Measurements from ENCODE around the gene RSRC1. TPM values are rescaled to one million over a fixed set of nuclear protein-coding genes. Genes with fewer than 3 reads are reported as not detected.
A peak's percentile ranks its signal among the peaks of the same experiment; 100 is the strongest.

Gene RSRC1
- total and polyA plus RNA-seq, 2 of the 8 experiments (the other 6 are each of a cell fraction or from before 2014, with no cell fraction given) = 2.0 to 27.9 TPM

DNA sequence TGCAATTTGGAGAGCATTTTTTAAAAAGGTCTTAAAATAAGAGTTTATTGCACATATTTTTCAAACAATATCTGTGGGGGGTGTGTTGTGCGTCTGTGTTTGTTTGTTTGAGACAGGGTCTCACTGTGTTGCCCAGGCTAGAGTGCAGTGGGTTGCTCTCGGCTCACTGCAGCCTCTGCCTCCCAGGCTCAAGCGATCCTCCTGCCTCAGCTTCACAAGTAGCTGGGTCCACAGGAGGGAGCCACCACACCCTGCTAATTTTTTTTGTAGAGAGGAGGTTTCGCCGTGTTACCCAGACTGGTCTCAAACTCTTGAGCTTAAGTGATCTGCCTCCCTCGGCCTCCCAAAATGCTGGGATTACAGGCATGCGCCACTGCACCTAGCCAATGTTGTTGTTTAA, 463.8 kb downstream of the RSRC1 start:
- Histone ChIP-seq H3K14ac (ENCODE audit: insufficient read length) (no peak overlapping the region), H3K27me3 (replicated peaks in 1 of 4; ENCODE audit: control insufficient read depth in 3 of 4, extremely low read depth in 1 of 4, insufficient read depth in 3 of 4, low read length in 3 of 4) (peaks cover 0 to 13% (median 10%) of the 10 kb centered on the region in 4 experiments; a peak in 5 of 7 replicates), H4K20me1 (replicated peaks in 1 of 2; ENCODE audit: control insufficient read depth in 1 of 2, insufficient read depth in 2 of 2, low read length in 2 of 2) (peaks cover 0 to 2% of the 10 kb centered on the region in 2 experiments), H3K79me1 (ENCODE audit: low read depth, low read length) (no peaks in the 10 kb centered on the region; the same call in 1 of the 2 replicates), H3K36me3 (ENCODE audit: control insufficient read depth in 2 of 4, insufficient read depth in 4 of 4, low read length in 3 of 4) (no peaks in the 10 kb centered on the region), H3K4me3 (ENCODE audit: extremely low read depth in 1 of 4, insufficient read depth in 2 of 4, low read depth in 3 of 4, low read length in 4 of 4) (no peak overlapping the region), H3K56ac (replicated peaks; ENCODE audit: insufficient read length, low read depth, low read length) (no peak overlapping the region), H3K4ac (replicated peaks; ENCODE audit: insufficient read length, low read depth, low read length) (no peak overlapping the region), H3K27ac (ENCODE audit: low read depth, low read length) (no peak overlapping the region), H2BK20ac (ENCODE audit: low read length) (no peak overlapping the region), H3K23me2 (ENCODE audit: low read depth, low read length) (peaks cover 15% of the 10 kb centered on the region), H2AK5ac (ENCODE audit: low read depth, low read length) (no peak overlapping the region), H3K4me2 (ENCODE audit: insufficient read depth in 1 of 2, low read depth in 2 of 2, low read length in 2 of 2) (no peak overlapping the region), H4K91ac (replicated peaks; ENCODE audit: insufficient read length, low read length) (no peak overlapping the region), H3K4me1 (replicated peaks in 1 of 4; ENCODE audit: control insufficient read depth in 3 of 4, insufficient read depth in 4 of 4, low read length in 3 of 4) (peaks cover 0 to 15% (median 3%) of the 10 kb centered on the region in 4 experiments; a peak in 2 of 7 replicates), H4K8ac (ENCODE audit: extremely low read depth, insufficient read depth, low read length) (no peak overlapping the region), H3K18ac (ENCODE audit: extremely low read depth, low read length) (no peak overlapping the region), H3K9me3 (ENCODE audit: insufficient read depth in 2 of 2, low read depth in 1 of 2, low read length in 1 of 2) (no peaks in the 10 kb centered on the region), H3K79me2 (ENCODE audit: control insufficient read depth in 1 of 2, insufficient read depth in 2 of 2, low read length in 2 of 2) (peaks cover 0 to 4% of the 10 kb centered on the region in 2 experiments; a peak in 1 of 4 replicates), H3K23ac (ENCODE audit: insufficient read length) (no peak overlapping the region), H2AFZ (ENCODE audit: low read length) (no peak overlapping the region), H4K5ac (ENCODE audit: insufficient read length, low read depth, low read length) (no peak overlapping the region), H2BK15ac (ENCODE audit: low read length) (no peak overlapping the region), H2BK12ac (ENCODE audit: low read depth, low read length) (no peak overlapping the region), H2BK5ac (ENCODE audit: low read depth, low read length) (no peak overlapping the region), H3K9ac (replicated peaks in 1 of 4; ENCODE audit: extremely low read depth in 1 of 4, low read depth in 3 of 4, low read length in 3 of 4) (no peak overlapping the region), H2BK120ac (replicated peaks; ENCODE audit: low read depth, low read length) (no peak overlapping the region)
- ChIA-PET CTCF (ENCODE audit: partially characterized antibody) (interaction anchor here (0.9 to 1.9 kb wide), 3 partner anchors 11 to 71 kb away, joined by 3 to 6 read pairs (median 4); partner anchors contain the start of gene GFM1), POLR2A (ENCODE audit: partially characterized antibody) (interaction anchor here (0.8 kb wide), 1 partner anchor 11 kb away, joined by 3 read pairs; no protein-coding TSS in a partner anchor)
- no peak for DNase-seq (ENCODE audit: low read depth in 1 of 2, low spot score in 2 of 2)
- whole genome bisulfite sequencing, 2 experiments (ENCODE audit: extremely low coverage in 1 of 2, insufficient coverage in 1 of 2, insufficient read length in 1 of 2, insufficient replicate concordance in 2 of 2, low coverage in 1 of 2, low lambda C conversion rate in 2 of 2, missing lambda C conversion rate in 1 of 2) = 86% methylated on average over 7 of the region's 7 CpGs; no CpG with 5 or more reads in 1 of the 2 experiments
- FAIRE-seq = no peak
- TF ChIP-seq FOSL1 (IDR thresholded peaks at IDR 0.05; ENCODE audit: insufficient read depth, low read depth, low read length) (no peak), TCF12 (IDR thresholded peaks at IDR 0.05; ENCODE audit: low read depth, low read length) (no peak), MAX (IDR thresholded peaks at IDR 0.05) (no peak), KDM1A (IDR thresholded peaks at IDR 0.05; ENCODE audit: borderline replicate concordance, low read length) (peak; percentile 13; the same call in 1 of the 2 replicates), SIX5 (IDR thresholded peaks at IDR 0.05; ENCODE audit: low read depth, low read length) (no peak), RAD21 (IDR thresholded peaks at IDR 0.05 in 1 of 2, conservative IDR thresholded peaks at IDR 0.05 in 1 of 2; ENCODE audit: low read depth in 2 of 2, low read length in 2 of 2) (peak; percentile 36 to 42; a peak in 3 of 4 replicates), KDM5A (IDR thresholded peaks at IDR 0.05; ENCODE audit: low read length) (no peak), RNF2 (IDR thresholded peaks at IDR 0.05; ENCODE audit: borderline replicate concordance, low read depth, low read length, missing control alignments, poor library complexity, severe bottlenecking) (no peak)
- TF ChIP-seq, protein P1, sequence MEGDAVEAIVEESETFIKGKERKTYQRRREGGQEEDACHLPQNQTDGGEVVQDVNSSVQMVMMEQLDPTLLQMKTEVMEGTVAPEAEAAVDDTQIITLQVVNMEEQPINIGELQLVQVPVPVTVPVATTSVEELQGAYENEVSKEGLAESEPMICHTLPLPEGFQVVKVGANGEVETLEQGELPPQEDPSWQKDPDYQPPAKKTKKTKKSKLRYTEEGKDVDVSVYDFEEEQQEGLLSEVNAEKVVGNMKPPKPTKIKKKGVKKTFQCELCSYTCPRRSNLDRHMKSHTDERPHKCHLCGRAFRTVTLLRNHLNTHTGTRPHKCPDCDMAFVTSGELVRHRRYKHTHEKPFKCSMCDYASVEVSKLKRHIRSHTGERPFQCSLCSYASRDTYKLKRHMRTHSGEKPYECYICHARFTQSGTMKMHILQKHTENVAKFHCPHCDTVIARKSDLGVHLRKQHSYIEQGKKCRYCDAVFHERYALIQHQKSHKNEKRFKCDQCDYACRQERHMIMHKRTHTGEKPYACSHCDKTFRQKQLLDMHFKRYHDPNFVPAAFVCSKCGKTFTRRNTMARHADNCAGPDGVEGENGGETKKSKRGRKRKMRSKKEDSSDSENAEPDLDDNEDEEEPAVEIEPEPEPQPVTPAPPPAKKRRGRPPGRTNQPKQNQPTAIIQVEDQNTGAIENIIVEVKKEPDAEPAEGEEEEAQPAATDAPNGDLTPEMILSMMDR (IDR thresholded peaks at IDR 0.05; ENCODE audit: control extremely low read depth in 1 of 3, insufficient read depth in 1 of 3, low read depth in 1 of 3, low read length in 3 of 3) = peak in 2 of 3 experiments; percentile 11 to 29; a peak in 2 of 4 replicates

Data from H1 (cell line).